Neural cell (in vitro differentiated cells): ENCODE results near the gene OPN1MW2.
"Not testable (repeated sequence)": the region's sequence is repeated elsewhere in the genome, so short reads cannot be mapped to it uniquely, and the experiment has no call there.

Source experiments
- CTCF ChIP-seq: fragments of 450-650 bp; IDR thresholded peaks from 2 replicates; pipeline ENCODE4 v1.5.1; 2014; ENCODE audit warnings: antibody characterized with exemption, mild to moderate bottlenecking, moderate library complexity; ENCODE audit not compliant: poor library complexity, severe bottlenecking
- EP300 ChIP-seq: fragments of 450-650 bp; conservative IDR thresholded peaks from 2 replicates; pipeline ENCODE4 v1.6.1; 2014; ENCODE audit warnings: antibody characterized with exemption, mild to moderate bottlenecking, moderate library complexity; ENCODE audit not compliant: poor library complexity, severe bottlenecking
- EZH2 ChIP-seq: fragments of 200-600, 300-800 bp; shearing (Covaris generic), sonication (generic); IDR thresholded peaks from 2 replicates; pipeline ENCODE4 v1.6.1; 2014; ENCODE audit warnings: antibody characterized with exemption, low read length, borderline replicate concordance, mild to moderate bottlenecking; ENCODE audit not compliant: insufficient read depth, poor library complexity, severe bottlenecking
- POLR2AphosphoS5 ChIP-seq: IDR thresholded peaks from 2 replicates; pipeline ENCODE4 v1.6.1; 2012
- REST ChIP-seq: IDR thresholded peaks from 2 replicates; pipeline ENCODE4 v1.6.1; 2012; ENCODE audit warnings: borderline replicate concordance

GRCh38 chrX:154258711-154259110 is 39.2 kb downstream of the OPN1MW2 start:
- TF ChIP-seq REST, EP300, CTCF, POLR2AphosphoS5, EZH2: not testable (repeated sequence)
